GM19351 (cell line): Measurements from ENCODE around the gene SPPL2B.

Experiments
- ATAC-seq: cut with Tn5 transposase; IDR thresholded peaks from one replicate; pipeline ENCODE4 v1.9.1; 2021; ENCODE audit warnings: mild to moderate bottlenecking, moderate library complexity; ENCODE audit not compliant: unreplicated experiment

SPPL2B gene

DNA sequence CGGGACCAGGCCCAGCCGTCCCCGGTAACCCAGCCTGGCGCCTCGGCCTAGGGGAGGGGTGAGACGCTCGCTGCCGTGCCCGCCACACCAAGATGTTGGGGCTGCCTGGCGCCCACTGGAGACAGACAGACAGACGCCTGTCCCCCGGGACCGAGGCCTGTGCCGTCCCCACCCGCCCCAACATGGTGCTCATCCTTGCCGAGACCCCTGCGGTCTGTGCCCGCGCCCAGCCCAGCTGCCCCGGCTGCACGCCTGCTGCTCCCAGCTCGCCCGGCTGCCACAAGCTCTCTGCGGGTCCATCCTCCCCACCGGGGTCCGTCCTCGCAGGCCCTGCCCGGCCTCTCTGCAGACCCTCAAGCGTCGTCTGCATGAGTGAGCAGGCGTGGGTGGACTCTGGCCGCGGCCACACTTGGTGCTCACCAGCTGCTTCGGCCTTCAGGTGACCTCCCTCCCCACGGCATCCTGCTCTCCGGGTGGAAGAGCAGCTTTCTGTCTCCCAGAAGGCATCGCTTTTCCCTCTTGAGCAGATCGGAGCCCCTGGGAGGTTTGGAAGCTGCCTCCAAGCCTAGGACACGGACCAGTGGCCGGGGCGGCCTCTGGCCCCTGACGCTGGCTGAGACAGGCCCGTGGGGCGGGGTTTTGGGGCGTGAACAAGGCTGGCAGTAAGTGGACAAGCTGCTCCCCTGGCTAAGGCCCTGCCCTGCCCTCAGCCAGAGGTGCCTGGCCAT is 24.8 kb downstream of the SPPL2B start:
- no peak for ATAC-seq

DNA sequence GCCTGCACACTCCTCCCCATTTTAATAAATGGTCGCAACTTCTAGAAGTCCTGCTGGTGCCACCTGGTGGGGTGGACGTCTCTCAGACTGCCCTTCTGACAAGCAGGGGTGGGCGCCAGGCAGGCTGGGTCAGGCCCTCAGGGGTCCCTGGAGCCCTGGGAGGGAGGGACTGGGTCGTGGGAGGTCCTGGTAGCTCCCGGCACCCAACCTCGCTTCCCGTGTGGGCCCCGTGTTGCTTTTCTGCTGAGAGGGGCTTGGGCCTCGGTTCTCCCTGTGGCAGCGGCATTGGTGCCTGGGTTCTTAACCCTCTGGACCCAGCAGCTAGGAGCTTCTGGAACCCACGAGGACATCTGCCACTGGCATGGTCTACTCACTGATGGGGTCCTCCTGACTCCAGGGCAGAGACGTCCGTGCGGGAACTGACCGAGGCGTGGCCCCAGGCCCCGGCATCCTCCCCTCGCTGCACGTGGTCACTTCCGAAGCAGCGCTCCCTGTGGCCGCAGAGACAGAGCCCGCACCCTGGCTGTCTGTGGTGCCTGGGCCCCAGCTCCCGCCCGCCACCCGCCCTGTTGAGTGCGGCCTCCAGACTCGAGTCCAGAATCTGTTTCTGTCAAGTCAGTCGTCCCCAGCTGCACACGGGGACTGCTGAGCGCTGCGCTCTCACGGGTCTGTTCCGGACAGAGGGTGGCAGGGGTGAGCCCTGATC is 25.6 kb downstream of the SPPL2B start:
- no peak for ATAC-seq

DNA sequence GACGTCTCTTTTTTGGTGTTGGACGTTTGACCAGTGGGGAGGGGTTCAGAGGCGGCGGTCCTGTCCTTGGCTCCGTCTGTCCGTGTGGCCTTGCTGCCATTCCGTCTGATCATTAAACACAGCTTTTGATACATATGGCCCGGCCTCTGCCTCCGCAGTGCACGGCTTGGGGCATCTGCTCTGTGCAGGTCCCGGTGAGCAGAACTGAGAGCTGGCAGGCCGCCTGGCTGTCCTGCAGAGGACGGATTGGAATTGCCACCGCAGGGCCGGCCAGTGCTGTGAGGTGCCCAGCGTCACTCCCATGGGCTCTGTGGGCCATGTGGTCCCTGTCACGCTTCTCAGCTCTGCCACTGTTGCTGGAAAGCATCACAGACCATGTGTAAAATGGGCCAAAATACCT is 26.2 kb downstream of the SPPL2B start:
- ATAC-seq = no peak

DNA sequence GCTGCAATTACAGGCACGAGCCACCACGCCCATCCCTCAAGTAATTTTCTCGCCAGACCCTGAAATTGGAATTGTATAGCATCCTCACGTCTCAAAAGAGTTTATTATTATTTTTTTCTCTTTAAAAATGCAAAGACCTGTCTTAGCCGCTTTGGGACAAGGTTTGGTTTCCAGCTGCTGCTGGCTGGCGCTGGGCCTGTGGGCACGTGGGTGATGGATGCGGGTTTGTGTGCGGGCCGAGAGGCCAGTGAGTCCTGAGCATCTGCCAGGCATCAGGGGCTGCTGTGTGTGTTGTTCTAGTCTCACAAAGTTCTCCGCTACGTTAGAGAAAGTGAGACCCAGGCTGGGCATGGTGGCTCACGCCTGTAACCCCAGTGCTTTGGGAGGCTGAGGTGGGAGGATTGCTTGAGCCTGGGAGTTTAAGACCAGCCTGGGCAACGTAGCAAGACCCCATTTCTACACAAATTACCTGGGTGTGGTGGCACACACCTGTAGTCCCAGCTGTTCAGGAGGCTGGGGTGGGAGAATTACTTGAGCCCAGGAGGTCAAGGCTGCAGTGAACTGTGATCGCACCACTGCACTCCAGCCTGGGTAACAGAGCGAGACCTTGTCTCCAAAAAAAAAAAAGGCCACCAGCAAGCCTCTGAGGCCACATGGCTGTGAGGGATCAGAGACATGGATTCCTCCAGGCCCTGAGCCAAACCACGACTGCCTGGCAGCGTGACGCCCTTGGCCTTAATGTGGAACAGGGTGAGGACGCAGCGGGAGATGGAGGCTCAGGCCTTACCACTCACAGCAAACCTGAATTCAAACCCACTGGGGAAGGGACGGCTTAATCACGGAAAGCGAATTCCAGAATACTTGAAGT is 26.9 kb downstream of the SPPL2B start:
- no peak for ATAC-seq

DNA sequence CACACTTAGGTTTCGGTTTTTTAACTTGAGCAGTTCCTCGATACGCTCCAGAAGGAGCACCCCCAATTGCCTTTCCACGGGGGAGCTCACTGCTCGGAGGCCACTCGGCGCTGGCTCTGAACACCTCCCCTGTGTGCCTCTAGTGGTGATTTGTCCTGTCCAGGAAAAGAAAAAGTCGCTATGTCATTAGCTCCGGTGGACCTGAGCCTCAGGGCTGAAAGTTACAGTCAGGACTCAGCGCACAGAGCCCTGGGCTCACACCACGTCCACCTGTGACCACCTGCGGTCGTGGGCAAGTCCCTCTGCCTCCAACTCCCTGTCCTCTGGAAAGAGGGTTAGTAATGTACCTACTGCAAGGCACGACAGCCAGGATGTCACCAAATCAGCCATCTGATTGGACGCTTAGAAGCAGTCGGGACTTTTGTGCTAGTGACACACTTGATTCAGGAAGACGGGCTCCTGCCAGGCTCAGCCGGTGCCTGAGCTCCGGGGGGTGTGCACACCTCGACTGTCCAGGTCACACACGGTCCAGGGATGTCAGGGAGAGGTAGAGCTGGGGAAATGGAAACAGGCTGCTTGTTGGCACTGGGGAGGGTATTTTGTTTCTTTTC is 27.7 kb downstream of the SPPL2B start:
- ATAC-seq = no peak

DNA sequence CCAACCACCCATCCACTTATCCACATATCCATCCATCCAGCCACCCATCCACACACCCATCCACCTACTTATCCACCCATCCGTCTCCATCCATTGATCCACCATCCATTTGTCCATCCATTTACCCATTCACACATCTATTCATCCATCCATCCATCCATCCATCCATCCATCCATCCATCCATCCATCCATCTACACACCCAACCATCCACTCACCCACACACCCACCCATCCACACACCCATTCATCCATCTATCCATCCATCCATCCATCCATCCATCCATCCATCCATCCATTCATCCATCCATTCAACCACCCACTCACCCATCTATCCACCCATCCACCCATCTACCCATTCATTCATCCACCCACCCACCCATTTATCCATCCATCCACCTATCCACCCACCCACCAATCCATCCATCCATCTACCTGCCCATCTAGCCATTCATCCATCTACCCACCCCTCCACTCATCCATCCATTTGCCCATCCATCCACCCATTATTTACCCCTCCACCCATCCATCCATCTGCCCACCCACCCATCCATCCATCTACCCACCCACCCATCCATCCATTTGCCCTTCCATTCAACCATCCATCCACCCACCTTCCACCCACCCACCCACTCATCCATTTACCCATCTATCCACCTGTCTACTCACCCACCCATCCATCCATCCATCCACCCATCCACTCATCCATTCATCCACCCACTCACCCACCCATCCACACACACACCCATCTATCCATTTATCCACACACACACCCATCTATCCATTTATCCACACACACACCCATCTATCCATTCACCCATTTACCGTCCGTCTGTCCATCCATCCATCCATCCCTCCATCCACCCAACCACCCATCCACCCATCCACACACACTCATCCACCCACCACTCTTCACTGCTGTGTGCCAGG is 29.1 kb downstream of the SPPL2B start:
- ATAC-seq = no peak

DNA sequence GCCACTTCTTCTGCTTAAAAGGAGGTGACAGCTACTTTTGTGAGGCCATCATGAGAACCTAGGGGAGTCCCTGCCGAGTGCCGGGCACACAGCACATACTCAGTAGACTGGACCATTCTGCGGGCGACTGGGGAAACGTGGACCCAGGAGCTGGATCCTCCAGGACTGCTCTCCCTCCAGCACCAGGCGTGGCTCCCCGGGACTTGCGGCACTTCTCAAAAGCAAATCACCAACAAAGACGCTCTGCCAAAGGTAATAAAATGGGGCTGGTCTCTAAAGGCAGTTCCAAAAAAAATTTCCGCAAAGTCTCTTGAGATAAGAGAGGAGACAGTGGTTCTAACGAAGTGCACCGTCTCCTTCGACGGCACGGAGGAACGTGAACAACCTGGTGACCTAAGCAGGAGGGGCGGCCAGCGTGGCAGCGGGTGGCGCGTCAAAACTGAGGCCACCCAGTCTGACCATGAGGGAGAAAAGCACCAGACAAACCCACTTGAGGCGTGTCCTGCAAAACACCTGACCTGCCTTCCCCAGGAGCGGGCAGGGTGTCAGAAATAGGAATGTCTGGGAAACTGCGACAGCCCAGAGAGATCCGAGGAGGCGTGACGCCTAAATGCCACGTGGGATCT is 30.2 kb downstream of the SPPL2B start:
- no peak for ATAC-seq

DNA sequence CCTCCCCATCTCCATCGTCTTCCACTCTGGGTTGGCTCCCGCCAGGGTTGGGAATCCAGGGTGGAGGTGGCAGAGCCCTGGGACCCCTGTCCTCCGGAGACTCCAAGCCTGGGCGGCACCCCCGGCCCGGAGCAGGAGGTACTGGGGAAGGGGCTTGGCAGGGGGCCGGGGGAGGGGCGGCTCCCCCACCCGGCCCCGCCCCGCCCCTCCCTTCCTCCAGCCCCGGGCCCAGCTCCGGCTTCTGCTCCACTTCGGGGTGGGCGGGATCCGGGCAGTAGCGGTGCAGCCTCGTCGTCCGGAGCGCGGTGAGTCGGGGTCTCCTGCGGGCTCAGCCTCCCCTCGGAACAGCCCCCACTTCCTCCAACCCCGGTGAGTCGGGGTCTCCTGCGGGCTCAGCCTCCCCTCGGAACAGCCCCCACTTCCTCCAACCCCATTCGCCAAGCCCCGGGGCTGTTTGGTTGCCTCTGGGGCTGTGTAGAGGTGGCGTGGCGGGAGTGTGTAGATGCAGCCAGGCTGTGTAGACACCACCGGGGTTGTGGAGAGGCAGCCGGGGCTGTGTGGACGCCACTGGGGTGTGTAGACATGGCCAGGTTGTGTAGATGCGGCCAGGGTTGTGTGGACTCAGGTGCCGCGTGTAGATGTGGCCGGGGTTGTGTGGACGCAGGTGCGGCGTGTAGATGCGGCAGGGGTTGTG is 31.7 kb downstream of the SPPL2B start, which contains the start of gene TMPRSS9:
Gene TMPRSS9, plus strand, starts transcription at position 274 of the 694 bp plus-strand sequence. CDS start 29,521 bp downstream, outside the sequence.
- no peak for ATAC-seq

DNA sequence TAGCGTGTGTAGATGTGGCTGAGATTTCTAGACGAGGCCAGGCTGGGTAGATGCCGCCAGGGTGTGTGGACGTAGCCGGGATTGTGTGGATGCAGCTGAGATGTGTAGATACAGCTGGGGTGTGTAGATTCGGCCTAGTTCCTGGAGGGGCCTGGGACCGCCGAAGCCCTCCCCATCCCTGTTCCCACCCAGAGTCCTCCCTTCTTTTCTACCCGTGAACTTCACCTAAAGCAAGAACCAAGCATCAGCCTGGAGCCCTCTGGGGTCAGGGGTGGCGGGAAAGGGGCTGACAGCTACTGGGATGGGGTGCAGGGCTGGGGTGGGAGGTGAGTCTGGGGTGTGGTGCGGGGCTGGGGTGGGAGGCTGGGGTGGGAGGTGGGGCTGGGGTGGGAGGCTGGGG is 32.3 kb downstream of the SPPL2B start:
- ATAC-seq = no peak

DNA sequence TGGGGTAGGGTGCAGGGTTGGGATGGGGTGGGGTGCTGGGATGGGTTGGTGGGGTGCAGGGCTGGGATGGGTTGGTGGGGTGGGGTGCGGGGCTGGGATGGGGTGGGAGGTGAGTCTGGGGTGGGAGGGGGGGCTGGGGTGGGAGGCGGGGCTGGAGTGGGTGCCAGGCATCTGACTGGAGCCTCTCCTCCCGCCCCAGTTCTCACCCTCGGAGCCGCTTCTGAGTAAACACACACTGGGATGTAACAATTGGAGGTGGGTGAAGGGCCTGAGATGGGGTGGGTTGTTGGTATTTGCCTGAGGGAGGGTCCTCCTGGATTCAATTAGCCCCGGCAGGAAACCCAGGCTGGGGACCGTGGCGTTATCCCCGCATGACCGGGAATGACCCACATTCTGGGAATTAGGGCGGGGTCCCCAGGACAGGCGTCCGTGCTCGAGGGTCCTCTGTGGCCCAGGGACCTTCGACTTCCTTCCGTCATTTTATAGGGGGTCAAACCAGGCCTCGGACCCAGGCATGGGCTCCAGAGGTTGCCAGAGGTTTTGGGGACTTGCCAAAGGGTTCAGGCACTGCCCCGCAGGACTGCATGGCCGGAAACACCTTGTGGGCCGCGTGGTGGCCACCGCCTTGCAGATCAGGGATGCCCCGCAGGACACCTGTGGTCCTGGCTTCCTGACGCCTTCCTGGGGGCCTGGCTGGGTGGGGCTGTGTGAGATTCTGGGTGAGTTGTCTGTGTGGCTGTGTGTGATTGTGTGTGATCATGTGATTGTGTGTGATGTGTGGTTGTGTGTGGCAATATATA is 33.0 kb downstream of the SPPL2B start:
- no peak for ATAC-seq

DNA sequence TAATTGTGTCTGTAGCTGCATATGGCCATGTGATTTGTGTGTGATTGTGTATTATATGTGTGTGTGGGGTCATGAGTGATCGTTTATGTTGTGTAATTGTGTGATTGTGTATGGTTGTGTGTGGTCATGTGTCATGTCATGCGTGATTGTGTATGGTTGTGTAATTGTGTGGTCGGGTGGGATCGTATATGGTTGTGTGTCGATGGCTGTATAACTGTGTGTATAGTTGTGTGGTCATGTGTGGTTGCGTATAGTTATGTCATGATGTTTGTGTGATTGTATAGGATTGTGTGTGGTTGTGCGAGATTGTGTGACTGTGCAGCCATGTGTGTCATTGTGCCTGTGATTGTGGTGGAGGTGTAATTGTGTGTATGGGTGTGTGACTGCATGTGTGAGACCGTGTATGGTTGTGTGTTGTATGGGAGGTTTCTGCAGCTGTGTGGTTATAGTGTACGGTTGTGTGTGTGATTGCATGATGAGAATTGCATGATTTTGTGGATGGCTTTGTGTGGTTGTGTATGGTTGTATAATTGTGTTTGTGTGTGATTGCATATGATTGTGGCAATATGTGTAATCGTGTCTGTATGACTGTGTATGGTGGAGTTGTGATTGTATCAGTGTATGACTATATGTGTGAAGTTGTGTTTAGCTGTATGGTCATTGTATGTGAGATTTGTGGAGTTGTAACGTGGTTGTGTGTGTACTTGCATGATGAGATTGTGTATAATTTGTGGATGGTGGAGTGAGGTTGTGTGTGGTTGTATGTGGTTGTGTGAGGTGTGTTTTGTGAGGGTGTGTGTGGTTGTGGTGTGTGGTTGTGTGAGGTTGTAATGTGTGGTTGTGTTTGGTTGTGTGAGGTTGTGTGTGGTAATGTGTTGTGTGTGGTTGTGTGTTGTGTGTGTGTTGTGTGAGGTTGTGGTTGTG is 33.8 kb downstream of the SPPL2B start:
- ATAC-seq = no peak

DNA sequence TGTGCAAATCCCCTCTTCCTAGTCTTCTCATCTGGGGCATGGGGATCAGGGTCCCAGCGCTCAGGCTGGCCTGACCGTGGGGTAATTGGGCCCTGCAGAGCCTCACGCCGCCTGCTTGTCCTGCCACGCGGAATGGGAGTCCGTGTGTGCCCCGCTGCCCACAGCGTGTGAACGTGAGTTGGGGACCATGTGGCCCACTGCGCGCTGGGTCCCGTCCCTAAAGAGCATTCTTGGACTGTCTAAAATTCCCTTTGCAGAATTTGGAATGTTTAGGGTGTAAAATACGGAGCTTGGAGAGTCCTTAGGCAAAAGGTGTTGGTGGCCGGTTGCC is 34.5 kb downstream of the SPPL2B start:
- ATAC-seq = no peak

DNA sequence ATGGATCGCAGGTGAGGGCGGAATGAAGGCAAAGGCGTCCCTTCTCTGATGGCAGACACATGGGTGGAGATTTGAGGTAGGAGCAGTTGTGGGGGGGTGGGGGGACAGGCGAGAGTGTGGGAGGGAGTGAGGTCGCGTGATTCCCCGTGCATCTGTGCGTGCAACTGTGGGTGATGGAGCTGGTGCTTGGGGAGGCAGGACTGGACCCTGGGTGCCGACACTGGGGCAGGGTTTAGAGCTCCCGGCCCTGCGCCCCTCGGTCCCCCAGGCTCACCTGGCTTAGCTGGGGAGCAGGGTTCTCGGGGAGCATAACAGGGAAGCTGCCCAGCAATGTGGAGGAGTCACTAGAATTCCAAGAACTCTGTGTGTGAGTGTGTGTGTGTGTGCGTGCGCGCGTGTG is 34.9 kb downstream of the SPPL2B start:
- ATAC-seq = no peak

DNA sequence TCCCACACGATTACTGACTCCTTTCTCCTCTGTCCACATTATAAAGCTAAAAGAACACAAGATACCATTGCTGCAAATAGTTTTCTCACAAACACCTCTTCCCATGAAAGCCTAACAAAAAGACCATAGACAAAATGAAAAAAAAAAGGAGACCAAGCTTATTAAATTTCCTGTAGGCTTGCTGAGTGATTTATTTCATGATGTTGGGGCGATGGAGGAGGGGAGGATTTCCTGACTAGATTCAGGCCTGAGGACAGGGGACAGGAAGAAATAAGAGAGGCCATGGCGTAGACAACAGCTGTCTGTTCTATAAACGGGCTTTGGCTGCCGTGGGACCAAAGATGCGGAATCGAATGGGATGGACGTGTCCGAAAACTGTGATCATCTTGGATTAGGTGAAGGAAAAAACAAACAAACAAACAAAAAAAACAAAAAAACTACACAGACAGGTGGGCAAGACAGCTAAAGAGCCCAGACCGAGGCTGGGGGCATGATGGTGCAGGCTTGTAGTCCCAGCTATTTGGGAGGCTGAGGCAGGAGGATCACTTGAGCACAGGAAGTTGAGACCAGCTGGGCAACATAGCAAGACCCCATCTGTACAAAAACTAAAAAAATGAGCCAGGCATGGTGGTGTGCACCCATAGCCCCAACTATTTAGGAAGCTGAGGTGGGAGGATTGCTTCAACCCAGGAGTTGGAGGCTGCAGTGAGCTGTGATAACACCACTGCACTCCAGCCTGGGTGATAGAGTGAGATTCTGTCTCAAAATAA is 36.9 kb downstream of the SPPL2B start:
- ATAC-seq = no peak

DNA sequence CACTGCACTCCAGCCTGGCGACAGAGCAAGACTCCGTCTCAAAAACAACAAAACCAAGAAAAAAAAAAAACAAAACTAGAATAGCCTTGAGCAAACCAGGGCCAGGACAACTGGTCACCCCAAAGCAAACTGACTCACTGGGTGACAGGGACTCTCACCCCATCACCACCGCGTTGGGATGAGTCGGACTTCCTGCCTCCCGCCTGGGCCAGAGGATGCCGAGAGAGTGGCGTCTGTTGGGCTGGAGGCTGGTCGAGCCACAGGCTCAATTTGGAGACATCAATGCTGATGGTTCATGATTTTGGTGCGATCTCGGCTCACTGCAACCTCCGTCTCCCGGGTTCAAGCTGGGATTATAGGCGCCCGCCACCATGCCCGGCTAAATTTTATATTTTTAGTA is 43.2 kb downstream of the SPPL2B start:
- ATAC-seq = no peak

DNA sequence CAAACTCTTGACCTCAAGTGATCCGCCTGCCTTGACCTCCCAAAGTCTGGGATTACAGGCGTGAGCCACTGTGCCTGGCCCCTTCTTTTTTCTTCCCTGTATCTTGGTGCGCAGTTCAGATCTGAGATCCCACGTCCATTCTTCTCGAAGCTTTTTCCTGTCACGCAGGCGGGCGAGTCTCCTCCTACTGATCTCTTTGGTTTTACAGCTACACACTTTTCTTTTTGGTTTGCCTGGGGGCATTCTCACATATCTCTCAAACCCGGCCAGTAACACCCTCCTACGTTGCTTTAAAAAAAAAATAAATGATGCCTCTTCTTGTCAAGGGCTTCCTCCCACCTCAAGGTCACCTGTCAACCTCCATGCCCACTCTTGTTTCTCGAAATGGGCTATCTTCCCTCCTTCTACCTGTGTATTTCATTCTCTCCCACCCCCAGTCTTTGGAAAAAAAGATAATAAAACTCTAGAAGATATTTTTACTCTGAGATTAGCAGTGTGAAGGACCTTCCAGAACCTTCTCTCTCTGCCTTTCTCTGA is 43.7 kb downstream of the SPPL2B start:
- no peak for ATAC-seq
